ENCODE data around the gene RAB40B. TPM values are rescaled to one million over a fixed set of nuclear protein-coding genes. Genes with fewer than 3 reads are reported as not detected.

RAB40B gene
- total RNA-seq, 1 experiment from 2014 or later: 3.2 TPM

DNA sequence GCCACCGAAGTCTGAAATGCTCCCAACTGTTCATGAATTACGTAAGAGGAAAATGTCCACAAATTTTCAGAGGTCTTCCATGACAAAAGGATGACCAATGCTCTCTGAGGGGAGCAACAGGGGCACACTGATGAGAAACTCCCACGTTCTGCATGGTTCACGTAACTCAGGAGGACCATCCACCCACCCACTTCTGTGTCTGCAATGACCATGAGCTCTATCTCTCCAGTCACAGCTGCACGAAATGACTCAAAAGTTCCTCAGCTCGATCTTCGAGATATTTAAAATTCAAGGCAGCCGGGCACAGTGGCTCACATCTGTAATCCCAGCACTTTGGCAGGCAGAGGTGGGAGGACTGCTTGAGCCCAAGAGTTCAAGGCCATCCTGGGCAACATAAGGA, 66.0 kb downstream of the RAB40B start:
- Histone ChIP-seq H3K27ac (ENCODE audit: low read depth, low read length, poor library complexity, severe bottlenecking) (no peak overlapping the region), H3K36me3 (ENCODE audit: insufficient read depth, low read length, poor library complexity, severe bottlenecking) (peaks cover 36% of the 10 kb centered on the region), H3K27me3 (replicated peaks; ENCODE audit: insufficient read depth, low read depth, low read length, poor library complexity) (no peaks in the 10 kb centered on the region), H3K9me3 (ENCODE audit: low read depth, low read length, poor library complexity, severe bottlenecking) (no peaks in the 10 kb centered on the region), H3K4me1 (ENCODE audit: insufficient read depth, low read length, poor library complexity, severe bottlenecking) (no peaks in the 10 kb centered on the region), H3K4me3 (ENCODE audit: low read depth, low read length, poor library complexity, severe bottlenecking) (no peak overlapping the region)
- no peak for DNase-seq (ENCODE audit: low spot score)
- no peak for TF ChIP-seq EZH2 (IDR thresholded peaks at IDR 0.05; ENCODE audit: borderline replicate concordance, low read depth, low read length, poor library complexity, severe bottlenecking)
- TF ChIP-seq, protein P1, sequence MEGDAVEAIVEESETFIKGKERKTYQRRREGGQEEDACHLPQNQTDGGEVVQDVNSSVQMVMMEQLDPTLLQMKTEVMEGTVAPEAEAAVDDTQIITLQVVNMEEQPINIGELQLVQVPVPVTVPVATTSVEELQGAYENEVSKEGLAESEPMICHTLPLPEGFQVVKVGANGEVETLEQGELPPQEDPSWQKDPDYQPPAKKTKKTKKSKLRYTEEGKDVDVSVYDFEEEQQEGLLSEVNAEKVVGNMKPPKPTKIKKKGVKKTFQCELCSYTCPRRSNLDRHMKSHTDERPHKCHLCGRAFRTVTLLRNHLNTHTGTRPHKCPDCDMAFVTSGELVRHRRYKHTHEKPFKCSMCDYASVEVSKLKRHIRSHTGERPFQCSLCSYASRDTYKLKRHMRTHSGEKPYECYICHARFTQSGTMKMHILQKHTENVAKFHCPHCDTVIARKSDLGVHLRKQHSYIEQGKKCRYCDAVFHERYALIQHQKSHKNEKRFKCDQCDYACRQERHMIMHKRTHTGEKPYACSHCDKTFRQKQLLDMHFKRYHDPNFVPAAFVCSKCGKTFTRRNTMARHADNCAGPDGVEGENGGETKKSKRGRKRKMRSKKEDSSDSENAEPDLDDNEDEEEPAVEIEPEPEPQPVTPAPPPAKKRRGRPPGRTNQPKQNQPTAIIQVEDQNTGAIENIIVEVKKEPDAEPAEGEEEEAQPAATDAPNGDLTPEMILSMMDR (conservative IDR thresholded peaks at IDR 0.05; ENCODE audit: low read depth, low read length): no peak
- ChIA-PET POLR2A (ENCODE audit: low non-redundant PET) (interaction anchor here (0.5 to 0.6 kb wide), 2 partner anchors 16 to 46 kb away, joined by 5 to 9 read pairs; no protein-coding TSS in a partner anchor), CTCF (no interaction called here)
- no TSS peak for BruUV-seq (replicated peaks)
- intact Hi-C loops (cut with micrococcal nuclease; ENCODE audit: unreplicated experiment): no loop called here

DNA sequence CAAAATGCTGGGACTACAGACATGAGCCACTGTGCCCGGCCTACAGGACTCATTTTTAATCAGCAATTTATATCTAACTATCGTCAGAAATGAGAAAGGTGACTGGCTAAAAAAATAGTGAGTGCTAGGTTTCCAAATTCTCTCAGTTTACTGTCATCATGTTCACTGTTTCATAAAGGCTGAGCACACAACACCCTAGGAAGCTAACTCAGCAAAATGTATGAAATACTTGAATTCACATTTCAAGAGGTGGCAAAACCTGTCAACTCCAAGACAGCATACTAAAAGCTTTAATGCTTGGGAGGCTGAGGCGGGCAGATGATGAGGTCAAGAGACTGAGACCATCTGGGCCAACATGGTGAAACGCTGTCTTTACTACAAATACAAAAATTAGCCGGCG, 67.0 kb downstream of the RAB40B start:
- Histone ChIP-seq H3K27ac (ENCODE audit: low read depth, low read length, poor library complexity, severe bottlenecking) (no peak overlapping the region), H3K4me3 (ENCODE audit: low read depth, low read length, poor library complexity, severe bottlenecking) (no peak overlapping the region), H3K4me1 (ENCODE audit: insufficient read depth, low read length, poor library complexity, severe bottlenecking) (no peaks in the 10 kb centered on the region), H3K9me3 (ENCODE audit: low read depth, low read length, poor library complexity, severe bottlenecking) (no peaks in the 10 kb centered on the region), H3K27me3 (replicated peaks; ENCODE audit: insufficient read depth, low read depth, low read length, poor library complexity) (no peaks in the 10 kb centered on the region), H3K36me3 (ENCODE audit: insufficient read depth, low read length, poor library complexity, severe bottlenecking) (peaks cover 38% of the 10 kb centered on the region)
- ChIA-PET POLR2A (ENCODE audit: low non-redundant PET) (no interaction called here), CTCF (no interaction called here)
- no peak for DNase-seq (ENCODE audit: low spot score)
- BruUV-seq (replicated peaks): no TSS peak
- TF ChIP-seq, protein P1 (conservative IDR thresholded peaks at IDR 0.05; ENCODE audit: low read depth, low read length): no peak
- intact Hi-C loops (cut with micrococcal nuclease; ENCODE audit: unreplicated experiment): no loop called here

DNA sequence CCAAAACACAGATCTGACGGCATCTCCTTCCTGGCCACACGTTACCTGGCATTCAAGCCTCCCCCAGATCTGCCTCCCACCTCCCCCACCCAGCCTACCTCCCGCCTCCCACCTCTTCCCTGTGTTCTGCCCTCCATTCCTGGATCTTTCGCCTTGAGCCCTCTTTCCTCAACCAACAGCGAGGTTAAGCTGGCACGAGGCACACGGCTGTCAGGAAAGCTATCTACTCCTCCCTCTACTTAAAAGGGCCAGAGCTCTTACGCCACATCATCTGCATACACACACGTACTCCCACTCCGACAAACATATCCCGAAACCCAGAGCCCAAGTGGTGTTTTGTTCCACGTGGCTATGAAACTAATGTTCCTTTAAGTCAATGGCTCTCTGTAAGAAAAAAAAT, 68.3 kb downstream of the RAB40B start:
- DNase-seq (ENCODE audit: low spot score): no peak
- no TSS peak for BruUV-seq (replicated peaks)
- intact Hi-C loops (cut with micrococcal nuclease; ENCODE audit: unreplicated experiment): no loop called here
- H3K4me3 ChIP-seq (ENCODE audit: low read depth, low read length, poor library complexity, severe bottlenecking): no peak overlapping the region
- no peaks in the 10 kb centered on the region for H3K4me1 ChIP-seq (ENCODE audit: insufficient read depth, low read length, poor library complexity, severe bottlenecking)
- H3K27ac ChIP-seq (ENCODE audit: low read depth, low read length, poor library complexity, severe bottlenecking): no peak overlapping the region
- H3K36me3 ChIP-seq (ENCODE audit: insufficient read depth, low read length, poor library complexity, severe bottlenecking): peaks cover 46% of the 10 kb centered on the region
- TF ChIP-seq, protein P1 (conservative IDR thresholded peaks at IDR 0.05; ENCODE audit: low read depth, low read length): no peak
- TF ChIP-seq EZH2 (IDR thresholded peaks at IDR 0.05; ENCODE audit: borderline replicate concordance, low read depth, low read length, poor library complexity, severe bottlenecking): no peak
- no peaks in the 10 kb centered on the region for H3K9me3 ChIP-seq (ENCODE audit: low read depth, low read length, poor library complexity, severe bottlenecking)
- ChIA-PET CTCF (no interaction called here), POLR2A (ENCODE audit: low non-redundant PET) (no interaction called here)
- H3K27me3 ChIP-seq (replicated peaks; ENCODE audit: insufficient read depth, low read depth, low read length, poor library complexity): no peaks in the 10 kb centered on the region
